ENCODE measurements around the gene GRB10. TPM values are rescaled to one million over a fixed set of nuclear protein-coding genes. Genes with fewer than 3 reads are reported as not detected.

The GRB10 gene
- total and polyA plus RNA-seq, 4 donors, result 10.7 to 53.1 (median 17.5) TPM

GRCh38 chr7:50801907-50802306, 19.2 kb upstream of the GRB10 start:
- H3K36me3 ChIP-seq (ENCODE audit: control insufficient read depth in 4 of 4, insufficient read depth in 3 of 4, low read depth in 1 of 4, low read length in 3 of 4), result no peaks in the 10 kb centered on the region
- no peaks in the 10 kb centered on the region for H3K4me1 ChIP-seq (ENCODE audit: control insufficient read depth in 4 of 4, insufficient read depth in 4 of 4, low read length in 3 of 4)
- no peaks in the 10 kb centered on the region for H3K27me3 ChIP-seq (ENCODE audit: control insufficient read depth in 4 of 4, insufficient read depth in 4 of 4, low read length in 3 of 4)
- TF ChIP-seq RXRA (IDR thresholded peaks at IDR 0.05), result peak; percentile 54 to 86
- TF ChIP-seq RAD21 (IDR thresholded peaks at IDR 0.05), result peak; percentile 69 to 85
- peak; percentile 51 for TF ChIP-seq CTCF (IDR thresholded peaks at IDR 0.05; ENCODE audit: low read depth, low read length, missing input control)
- TF ChIP-seq HNF4A (conservative IDR thresholded peaks at IDR 0.05), result peak in 1 of 2 donors; percentile 35
- TF ChIP-seq FOXA2 (IDR thresholded peaks at IDR 0.05), result no peak
- DNase-seq (ENCODE audit: low spot score), result no peak
- no peak overlapping the region for H3K9ac ChIP-seq (ENCODE audit: low read depth in 1 of 2, low read length in 2 of 2)
- H3K4me3 ChIP-seq (ENCODE audit: low read depth in 1 of 3, low read length in 3 of 3), result no peak overlapping the region
- 67% methylated on average over 1 of the region's 1 CpG for WGBS
- H3K9me3 ChIP-seq (ENCODE audit: control insufficient read depth in 4 of 4, low read length in 3 of 4), result no peaks in the 10 kb centered on the region
- no peak overlapping the region for H3K27ac ChIP-seq (ENCODE audit: low read depth in 1 of 2, low read length in 2 of 2)

GRCh38 chr7:50799873-50800272, 17.2 kb upstream of the GRB10 start:
- Histone ChIP-seq H3K9ac (ENCODE audit: low read depth in 1 of 2, low read length in 2 of 2) (no peak overlapping the region), H3K27ac (ENCODE audit: low read depth in 1 of 2, low read length in 2 of 2) (no peak overlapping the region), H3K27me3 (ENCODE audit: control insufficient read depth in 4 of 4, insufficient read depth in 4 of 4, low read length in 3 of 4) (no peaks in the 10 kb centered on the region), H3K9me3 (ENCODE audit: control insufficient read depth in 4 of 4, low read length in 3 of 4) (no peaks in the 10 kb centered on the region), H3K4me3 (ENCODE audit: low read depth in 1 of 3, low read length in 3 of 3) (no peak overlapping the region), H3K36me3 (ENCODE audit: control insufficient read depth in 4 of 4, insufficient read depth in 3 of 4, low read depth in 1 of 4, low read length in 3 of 4) (no peaks in the 10 kb centered on the region), H3K4me1 (ENCODE audit: control insufficient read depth in 4 of 4, insufficient read depth in 4 of 4, low read length in 3 of 4) (no peaks in the 10 kb centered on the region)
- no peak for DNase-seq (ENCODE audit: low spot score)
- 91% methylated on average over 8 of the region's 8 CpGs for WGBS
- TF ChIP-seq REST (IDR thresholded peaks at IDR 0.05), result no peak
- TF ChIP-seq FOXA1 (IDR thresholded peaks at IDR 0.05), result no peak
- TF ChIP-seq GABPA (IDR thresholded peaks at IDR 0.05 in 1 of 2, conservative IDR thresholded peaks at IDR 0.05 in 1 of 2), result no peak
- no peak for TF ChIP-seq CTCF (IDR thresholded peaks at IDR 0.05; ENCODE audit: low read depth, low read length, missing input control)
- no peak for TF ChIP-seq NR2F2 (IDR thresholded peaks at IDR 0.05)
- TF ChIP-seq JUND (IDR thresholded peaks at IDR 0.05), result no peak

GRCh38 chr7:50798126-50798525, 15.4 kb upstream of the GRB10 start:
- Histone ChIP-seq H3K4me1 (ENCODE audit: control insufficient read depth in 4 of 4, insufficient read depth in 4 of 4, low read length in 3 of 4) (peaks cover 0 to 5% (median 0%) of the 10 kb centered on the region in 4 donors), H3K27ac (ENCODE audit: low read depth in 1 of 2, low read length in 2 of 2) (no peak overlapping the region), H3K27me3 (ENCODE audit: control insufficient read depth in 4 of 4, insufficient read depth in 4 of 4, low read length in 3 of 4) (no peaks in the 10 kb centered on the region), H3K36me3 (ENCODE audit: control insufficient read depth in 4 of 4, insufficient read depth in 3 of 4, low read depth in 1 of 4, low read length in 3 of 4) (no peaks in the 10 kb centered on the region), H3K9me3 (ENCODE audit: control insufficient read depth in 4 of 4, low read length in 3 of 4) (no peaks in the 10 kb centered on the region), H3K9ac (ENCODE audit: low read depth in 1 of 2, low read length in 2 of 2) (no peak overlapping the region), H3K4me3 (ENCODE audit: low read depth in 1 of 3, low read length in 3 of 3) (no peak overlapping the region)
- 92% methylated on average over 2 of the region's 2 CpGs for WGBS
- no peak for DNase-seq (ENCODE audit: low spot score)
- TF ChIP-seq RAD21 (IDR thresholded peaks at IDR 0.05) (no peak), HNF4A (conservative IDR thresholded peaks at IDR 0.05) (no peak), MAX (IDR thresholded peaks at IDR 0.05) (no peak), REST (IDR thresholded peaks at IDR 0.05) (no peak), NR2F2 (IDR thresholded peaks at IDR 0.05) (no peak), EGR1 (IDR thresholded peaks at IDR 0.05; ENCODE audit: low read depth in 2 of 2) (no peak), GABPA (IDR thresholded peaks at IDR 0.05 in 1 of 2, conservative IDR thresholded peaks at IDR 0.05 in 1 of 2) (no peak), FOXA1 (IDR thresholded peaks at IDR 0.05) (no peak), ZBTB33 (IDR thresholded peaks at IDR 0.05) (no peak)
